Spleen (tissue), 11 donors: ENCODE data around the gene MED25. TPM values are rescaled to one million over a fixed set of nuclear protein-coding genes. Genes with fewer than 3 reads are reported as not detected.

Source experiments
- DNase-seq: peaks from one replicate; pipeline ENCODE4 v3.0.0-alpha.2; 2020
- H3K27ac ChIP-seq, 8 donors: fragments of 200-600 bp; sonication (generic) in 7 of 8; 1 replicate in 4 of 8; 2 replicates in 4 of 8; pipeline versions ENCODE4 v1.5.0 to v1.8.0; 2016 to 2021; ENCODE audit warnings: inconsistent platforms in 4 of 8, mild to moderate bottlenecking in 4 of 8, moderate library complexity in 1 of 8
- H3K27me3 ChIP-seq, 7 donors: fragments of 200-600 bp; sonication (generic) in 6 of 7; replicated peaks in 1 of 7; 1 replicate in 4 of 7; 2 replicates in 3 of 7; pipeline versions ENCODE4 v1.5.0 to v1.8.0; 2016 to 2021; ENCODE audit warnings: inconsistent platforms in 3 of 7, mild to moderate bottlenecking in 1 of 7
- H3K36me3 ChIP-seq, 6 donors: fragments of 200-600 bp; sonication (generic) in 5 of 6; 1 replicate in 4 of 6; 2 replicates in 2 of 6; pipeline versions ENCODE4 v1.5.0 to v1.8.0; 2016 to 2021; ENCODE audit warnings: inconsistent platforms in 2 of 6
- H3K4me1 ChIP-seq, 6 donors: fragments of 200-600 bp; sonication (generic) in 5 of 6; 1 replicate in 3 of 6; 2 replicates in 3 of 6; pipeline versions ENCODE4 v1.5.0 to v1.8.0; 2016 to 2021; ENCODE audit warnings: inconsistent platforms in 3 of 6
- H3K4me3 ChIP-seq, 8 donors: fragments of 200-600 bp; sonication (generic) in 7 of 8; 1 replicate in 4 of 8; 2 replicates in 4 of 8; pipeline versions ENCODE4 v1.5.0 to v1.8.0; 2016 to 2021; ENCODE audit warnings: inconsistent platforms in 4 of 8, mild to moderate bottlenecking in 4 of 8, moderate library complexity in 2 of 8
- H3K9me3 ChIP-seq, 8 donors: fragments of 200-600 bp; sonication (generic) in 7 of 8; 1 replicate in 4 of 8; 2 replicates in 4 of 8; pipeline versions ENCODE4 v1.5.0 to v1.8.0; 2016 to 2021; ENCODE audit warnings: inconsistent platforms in 4 of 8
- CTCF ChIP-seq, 11 experiments: fragments of 200-600 bp in 7 of 11; fragments of 450-650 bp in 4 of 11; sonication (generic) in 4 of 11; IDR thresholded peaks in 8 of 11; conservative IDR thresholded peaks in 3 of 11; 1 replicate in 7 of 11; 2 replicates in 4 of 11; pipeline versions ENCODE4 v1.4.0 to v1.8.0; 2016 to 2021; ENCODE audit warnings: antibody characterized with exemption in 11 of 11, inconsistent platforms in 4 of 11, mild to moderate bottlenecking in 1 of 11
- POLR2A ChIP-seq, 3 donors: fragments of 450-650 bp; IDR thresholded peaks; one replicate each; pipeline ENCODE4 v1.5.1; 2017; ENCODE audit warnings: antibody characterized with exemption in 3 of 3, mild to moderate bottlenecking in 1 of 3
- POLR2AphosphoS5 ChIP-seq, 3 donors: sonication (generic); formaldehyde crosslinking; IDR thresholded peaks; one replicate each; pipeline ENCODE4 v1.5.1; 2017; ENCODE audit warnings: antibody characterized with exemption in 3 of 3
- WGBS, 5 donors: extraction: QIAGEN DNeasy Blood & Tissue Kit in 3 of 5; methylation state at CpG; one replicate each; pipeline versions ENCODE4 v1.1.5 to v1.1.7; 2013 to 2018; 5-methylcytosine and 5-hydroxymethylcytosine counted together
- intact Hi-C: fragments of 100-400 bp; cut with DNase I; formaldehyde crosslinking; loops from one replicate; pipeline ENCODE4 v1.15.0; 2023; ENCODE audit warnings: low total_unique reads
- polyA plus RNA-seq, 3 donors: library from polyadenylated mRNA; stranded (reverse); fragments of 200-250 nt; gene quantifications; one replicate each; pipeline ENCODE4 v1.2.1, GENCODE V29; 2013
- total RNA-seq, 7 donors: library from RNA; depleted of rRNA in 3 of 7; stranded (reverse); fragments of >200 nt in 3 of 7; fragmentation: NEBNext Ultra II Directional in 4 of 7; extraction: Animal tissue kit (Norgen Biotek cat#: 25700) in 4 of 7; gene quantifications; one replicate each; pipeline versions ENCODE4 v1.1.0 to v1.2.1, GENCODE V29; 2016 to 2021
- donor health status: healthy with polysubstance abuse.
- donor health status: DM: no; HTN: no; CAD: no; lungs with moderate emphysema.
- donor health status: DM: no; HTN: no; CAD: no.
- donor health status: Bipolar disorder and iron deficiency.
- donor health status: healthy.
- donor health status: DM: no; HTN: no; CAD: no.
- donor health status: DM: yes; HTN: yes; CAD: no.

The MED25 gene
- total and polyA plus RNA-seq, 10 donors: 26.6 to 61.0 (median 44.9) TPM

- WGBS, 5 donors: 74 to 83% (median 78%) methylated on average over 7 to 8 of the region's 8 CpGs
- Histone ChIP-seq H3K36me3 (peaks cover 0 to 82% (median 0%) of the 10 kb centered on the region in 6 donors), H3K4me3 (no peak overlapping the region), H3K27ac (peak overlapping the region in 3 of 8 donors; percentile 23 to 48 (median 44)), H3K4me1 (peaks cover 2 to 96% (median 38%) of the 10 kb centered on the region in 6 donors), H3K27me3 (no peaks in the 10 kb centered on the region), H3K9me3 (no peaks in the 10 kb centered on the region)
- no peak for DNase-seq
- no peak for TF ChIP-seq POLR2A (IDR thresholded peaks at IDR 0.05)
- TF ChIP-seq POLR2AphosphoS5 (IDR thresholded peaks at IDR 0.05): no peak
- TF ChIP-seq CTCF (IDR thresholded peaks at IDR 0.05 in 8 of 11, conservative IDR thresholded peaks at IDR 0.05 in 3 of 11): no peak
- intact Hi-C loops: no loop called here
These were observed 44.3 kb upstream of the MED25 start for GRCh38 chr19:49773663-49774350.

GRCh38 chr19:49774969-49775368 lies 43.1 kb upstream of the MED25 start:
- intact Hi-C loops: no loop called here
- Histone ChIP-seq H3K27me3 (no peaks in the 10 kb centered on the region), H3K4me3 (no peak overlapping the region), H3K27ac (peak overlapping the region in 4 of 8 donors; percentile 15 to 48 (median 38)), H3K9me3 (no peaks in the 10 kb centered on the region), H3K4me1 (peaks cover 3 to 96% (median 36%) of the 10 kb centered on the region in 6 donors), H3K36me3 (peaks cover 0 to 83% (median 0%) of the 10 kb centered on the region in 6 donors)
- TF ChIP-seq POLR2AphosphoS5 (IDR thresholded peaks at IDR 0.05): no peak
- TF ChIP-seq CTCF (IDR thresholded peaks at IDR 0.05 in 8 of 11, conservative IDR thresholded peaks at IDR 0.05 in 3 of 11): no peak
- TF ChIP-seq POLR2A (IDR thresholded peaks at IDR 0.05): no peak
- WGBS, 5 donors: 92 to 96% (median 94%) methylated on average over 8 of the region's 8 CpGs
- DNase-seq: no peak

GRCh38 chr19:49775742-49776370 lies 42.2 kb upstream of the MED25 start:
- Histone ChIP-seq H3K9me3 (no peaks in the 10 kb centered on the region), H3K27ac (peak overlapping the region in 4 of 8 donors; percentile 15 to 42 (median 30)), H3K4me1 (peaks cover 7 to 96% (median 40%) of the 10 kb centered on the region in 6 donors), H3K27me3 (no peaks in the 10 kb centered on the region), H3K4me3 (no peak overlapping the region), H3K36me3 (peaks cover 0 to 82% (median 0%) of the 10 kb centered on the region in 6 donors)
- peak in 1 of 3 donors; percentile 11 for TF ChIP-seq POLR2AphosphoS5 (IDR thresholded peaks at IDR 0.05)
- no peak for TF ChIP-seq POLR2A (IDR thresholded peaks at IDR 0.05)
- DNase-seq: no peak
- WGBS, 5 donors: 76 to 94% (median 86%) methylated on average over 16 to 20 of the region's 20 CpGs
- intact Hi-C loops: no loop called here

- peaks cover 0 to 80% (median 0%) of the 10 kb centered on the region in 6 donors for H3K36me3 ChIP-seq
- no peaks in the 10 kb centered on the region for H3K9me3 ChIP-seq
- 85 to 97% (median 94%) methylated on average over 6 of the region's 6 CpGs for WGBS, 5 donors
- intact Hi-C loops: no loop called here
- no peak for DNase-seq
- H3K4me3 ChIP-seq: no peak overlapping the region
- peak overlapping the region in 3 of 8 donors; percentile 28 to 42 (median 33) for H3K27ac ChIP-seq
- H3K27me3 ChIP-seq: no peaks in the 10 kb centered on the region
- TF ChIP-seq POLR2A (IDR thresholded peaks at IDR 0.05) (no peak), POLR2AphosphoS5 (IDR thresholded peaks at IDR 0.05) (no peak), CTCF (IDR thresholded peaks at IDR 0.05 in 8 of 11, conservative IDR thresholded peaks at IDR 0.05 in 3 of 11) (no peak)
- H3K4me1 ChIP-seq: peaks cover 7 to 96% (median 41%) of the 10 kb centered on the region in 6 donors
These were observed 41.7 kb upstream of the MED25 start for GRCh38 chr19:49776371-49776764.
